ENCODE measurements around the gene CD3D. TPM values are rescaled to one million over a fixed set of nuclear protein-coding genes. Genes with fewer than 3 reads are reported as not detected.
"Not testable (repeated sequence)": the region's sequence is repeated elsewhere in the genome, so short reads cannot be mapped to it uniquely, and the experiment has no call there.

CD3D gene
- total RNA-seq, 2 donors from 2014 or later: 313 to 354 TPM

DNA sequence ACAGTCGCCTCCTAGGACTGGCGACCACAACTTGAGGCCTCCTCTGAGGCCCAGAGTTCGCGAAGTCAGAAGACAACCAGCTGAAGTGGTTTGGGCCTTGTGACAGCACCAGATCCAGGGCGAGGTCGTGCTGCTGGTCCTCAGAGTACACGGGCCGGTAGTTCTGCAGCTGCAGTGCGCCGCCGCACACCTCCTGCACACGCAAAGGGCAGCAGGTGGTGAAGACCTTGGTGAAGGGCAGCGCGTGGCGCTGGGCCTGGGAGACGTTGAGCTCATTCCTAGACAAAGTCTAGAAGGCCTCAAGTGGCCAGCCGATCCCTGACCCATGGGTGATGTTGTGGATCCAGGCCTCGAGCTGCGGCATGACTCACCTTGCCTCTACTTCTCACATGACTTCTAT is 19.8 kb downstream of the CD3D start:
- DNase-seq (no peak), ATAC-seq (no peak)
- no peaks in the 10 kb centered on the region for H3K9me3 ChIP-seq (ENCODE audit: control insufficient read depth, low read length, poor library complexity, severe bottlenecking)
- Mint-ChIP-seq H3K27ac (no peak overlapping the region), H3K4me3 (no peak overlapping the region), H3K4me1 (peaks cover 33% of the 10 kb centered on the region), H3K27me3 (no peaks in the 10 kb centered on the region), H3K36me3 (ENCODE audit: low read depth) (peaks cover 3% of the 10 kb centered on the region)

DNA sequence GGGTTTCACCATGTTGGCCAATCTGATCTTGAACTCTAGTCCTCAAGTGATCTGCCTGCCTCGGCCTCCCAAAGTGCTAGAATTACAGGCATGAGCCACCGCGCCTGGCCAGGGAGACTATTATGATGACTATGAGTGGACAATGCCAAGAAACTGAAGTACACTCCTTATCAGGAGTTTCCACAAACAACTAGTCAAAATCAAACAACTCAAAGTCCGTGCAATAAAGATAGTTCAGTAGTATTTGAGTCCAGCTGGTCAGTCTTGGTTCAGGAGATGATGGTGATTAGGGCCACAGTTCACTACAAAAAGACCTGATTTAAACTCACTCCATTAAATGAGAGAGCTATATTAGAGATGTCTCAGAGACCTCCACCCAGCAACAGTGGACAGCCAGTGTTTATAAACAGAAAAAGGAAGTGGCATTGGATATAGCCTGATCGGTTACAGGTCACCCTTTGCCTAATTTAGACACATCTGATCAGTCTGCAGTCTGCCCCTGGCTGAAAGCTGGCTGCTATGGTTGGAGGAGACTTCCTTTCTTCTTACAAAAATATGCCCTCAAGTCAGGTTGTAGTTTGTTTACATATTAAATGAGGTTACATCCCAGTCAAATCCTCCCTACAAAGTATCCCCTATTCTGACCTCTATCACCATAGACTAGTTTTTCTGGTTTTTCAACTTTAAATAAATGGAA is 21.0 kb downstream of the CD3D start:
- Mint-ChIP-seq H3K4me1 (peaks cover 42% of the 10 kb centered on the region), H3K36me3 (ENCODE audit: low read depth) (peaks cover 5% of the 10 kb centered on the region), H3K27me3 (no peaks in the 10 kb centered on the region), H3K27ac (peak overlapping the region; percentile 12), H3K4me3 (no peak overlapping the region)
- no peaks in the 10 kb centered on the region for H3K9me3 ChIP-seq (ENCODE audit: control insufficient read depth, low read length, poor library complexity, severe bottlenecking)
- DNase-seq (no peak), ATAC-seq (no peak)

DNA sequence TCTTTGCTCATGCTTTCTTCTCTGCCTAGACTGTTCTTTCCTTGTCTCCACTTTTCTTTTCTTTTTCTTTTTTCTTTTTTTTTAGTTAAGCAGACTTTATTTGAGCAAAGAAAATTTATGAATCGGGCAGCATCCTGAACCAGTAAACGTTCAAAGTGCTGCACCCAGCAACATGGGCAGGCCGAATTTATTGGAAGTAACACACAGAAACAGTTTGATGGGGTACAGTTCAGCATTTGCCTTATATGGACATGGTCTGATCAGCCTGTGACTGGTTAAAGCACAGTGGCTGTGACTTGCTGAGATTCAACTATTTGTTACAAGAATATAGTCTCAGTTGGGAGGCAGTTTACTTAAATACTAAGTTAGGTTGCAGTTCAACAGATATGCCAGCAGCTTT is 22.0 kb downstream of the CD3D start:
- Mint-ChIP-seq H3K27ac (peak overlapping the region; percentile 0), H3K36me3 (ENCODE audit: low read depth) (peaks cover 6% of the 10 kb centered on the region), H3K4me1 (peaks cover 48% of the 10 kb centered on the region)

DNA sequence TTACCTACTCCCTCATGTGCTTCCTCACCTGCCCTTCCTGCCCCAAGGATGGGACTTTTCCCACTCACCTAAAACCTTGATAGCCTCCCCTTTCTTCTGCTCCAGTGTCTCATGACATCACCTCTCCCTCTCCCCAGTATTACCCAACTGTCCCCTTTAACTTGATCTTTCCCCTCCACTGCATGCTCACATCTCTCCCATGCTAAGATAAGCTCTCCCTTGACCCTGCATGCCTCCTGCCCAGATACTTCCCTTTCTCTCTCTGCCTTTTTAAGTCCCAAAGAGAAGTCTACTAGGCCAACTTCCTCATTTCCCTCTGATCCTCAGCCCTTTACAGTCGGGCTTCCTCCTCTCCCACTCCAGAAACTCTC is 23.2 kb downstream of the CD3D start:
- ATAC-seq (no peak), DNase-seq (no peak)
- H3K4me3 Mint-ChIP-seq: peak overlapping the region; percentile 19
- H3K9me3 ChIP-seq (ENCODE audit: control insufficient read depth, low read length, poor library complexity, severe bottlenecking): no peaks in the 10 kb centered on the region
- no peaks in the 10 kb centered on the region for H3K27me3 Mint-ChIP-seq
- peaks cover 7% of the 10 kb centered on the region for H3K36me3 Mint-ChIP-seq (ENCODE audit: low read depth)
- H3K27ac Mint-ChIP-seq: peak overlapping the region; percentile 0
- peaks cover 53% of the 10 kb centered on the region for H3K4me1 Mint-ChIP-seq

More for the DNA sequence above, 22.0 kb downstream of the CD3D start:
- Mint-ChIP-seq H3K27me3 (no peaks in the 10 kb centered on the region), H3K4me3 (no peak overlapping the region)
- no peaks in the 10 kb centered on the region for H3K9me3 ChIP-seq (ENCODE audit: control insufficient read depth, low read length, poor library complexity, severe bottlenecking)
- no peak for DNase-seq
- no peak for ATAC-seq

DNA sequence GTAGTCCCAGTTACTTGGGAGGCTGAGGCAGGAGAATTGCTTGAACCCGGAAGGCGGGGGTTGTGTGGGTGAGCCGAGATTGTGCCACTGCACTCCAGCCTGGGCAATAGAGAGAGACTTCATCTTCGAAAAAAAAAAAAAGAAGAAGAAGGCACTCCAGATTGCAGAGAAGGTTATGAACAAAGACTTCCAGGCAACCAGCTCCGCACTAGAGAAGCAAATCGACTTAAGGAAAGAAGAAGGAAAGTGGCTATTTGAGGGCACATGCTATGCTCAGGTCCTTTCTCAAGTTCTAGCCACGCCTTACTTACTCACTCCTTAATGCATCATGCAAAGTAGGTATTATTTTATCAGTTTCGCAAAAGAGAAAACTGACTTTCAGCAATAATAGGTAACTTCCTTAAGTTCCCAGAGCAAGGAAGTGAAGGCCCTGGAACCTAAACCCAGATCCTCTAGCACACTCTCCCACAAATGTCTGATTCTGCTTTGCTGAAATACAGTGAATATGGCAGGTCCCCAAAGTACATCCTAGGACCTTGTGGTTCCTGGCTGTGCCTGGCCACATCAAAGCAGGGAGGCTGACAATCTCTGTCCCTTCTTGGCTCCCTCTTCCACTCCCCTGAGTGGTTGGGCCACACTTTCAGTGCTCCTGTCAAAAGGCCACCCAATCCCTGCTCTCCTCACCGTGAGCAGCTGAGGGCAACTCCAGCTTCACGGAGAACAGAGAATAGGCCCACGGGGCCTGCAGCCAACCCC is 23.7 kb downstream of the CD3D start:
- no peak for DNase-seq
- H3K36me3 Mint-ChIP-seq (ENCODE audit: low read depth): peaks cover 7% of the 10 kb centered on the region
- no peak for ATAC-seq
- H3K4me3 Mint-ChIP-seq: peak overlapping the region; percentile 3
- peaks cover 58% of the 10 kb centered on the region for H3K4me1 Mint-ChIP-seq
- no peaks in the 10 kb centered on the region for H3K27me3 Mint-ChIP-seq
- no peaks in the 10 kb centered on the region for H3K9me3 ChIP-seq (ENCODE audit: control insufficient read depth, low read length, poor library complexity, severe bottlenecking)
- H3K27ac Mint-ChIP-seq: peak overlapping the region; percentile 0

DNA sequence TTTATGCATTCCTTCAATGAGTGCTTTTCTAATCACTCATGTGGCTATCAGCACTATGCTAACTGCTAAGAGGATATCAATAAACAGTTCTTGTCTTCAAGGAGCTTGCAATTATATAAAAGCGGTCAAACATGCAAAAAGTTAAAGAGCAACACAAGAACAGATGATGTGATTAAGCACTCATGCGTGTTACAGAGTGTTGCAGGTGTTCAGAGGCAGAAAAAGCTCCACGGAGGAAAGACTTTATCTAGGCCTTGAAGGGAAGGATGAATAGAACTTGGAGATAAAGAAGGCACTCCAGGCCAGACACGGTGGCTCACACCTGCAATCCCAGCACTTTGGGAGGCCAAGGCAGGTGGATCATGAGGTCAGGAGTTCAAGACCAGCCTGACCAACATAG is 24.4 kb downstream of the CD3D start:
- no peak for DNase-seq
- Mint-ChIP-seq H3K36me3 (ENCODE audit: low read depth) (peaks cover 7% of the 10 kb centered on the region), H3K27me3 (no peaks in the 10 kb centered on the region), H3K4me1 (peaks cover 60% of the 10 kb centered on the region), H3K4me3 (no peak overlapping the region), H3K27ac (peak overlapping the region; percentile 0)
- no peaks in the 10 kb centered on the region for H3K9me3 ChIP-seq (ENCODE audit: control insufficient read depth, low read length, poor library complexity, severe bottlenecking)
- ATAC-seq: no peak

DNA sequence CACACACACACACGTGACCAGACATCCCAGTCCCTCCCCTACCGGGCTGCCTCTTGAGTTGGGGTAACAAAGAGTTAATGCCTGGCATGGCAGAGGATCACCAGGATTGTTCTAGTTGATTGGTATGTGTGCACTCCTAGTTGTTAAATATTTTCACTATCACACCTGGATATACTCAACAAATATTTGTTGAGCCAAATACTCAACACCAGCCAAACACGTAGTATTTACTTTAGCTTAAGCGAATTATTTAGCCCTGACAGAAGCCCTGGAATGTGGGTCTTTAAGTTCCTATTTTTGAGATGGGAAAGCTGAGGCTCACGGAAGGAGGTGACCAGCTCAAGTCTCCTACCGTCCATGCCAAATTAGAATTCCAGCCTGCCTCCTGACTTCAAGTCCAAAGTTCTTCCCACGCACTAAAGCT is 27.5 kb downstream of the CD3D start:
- Mint-ChIP-seq H3K4me3 (peak overlapping the region; percentile 91), H3K27me3 (no peaks in the 10 kb centered on the region), H3K36me3 (ENCODE audit: low read depth) (peaks cover 14% of the 10 kb centered on the region), H3K27ac (peak overlapping the region; percentile 95), H3K4me1 (peaks cover 66% of the 10 kb centered on the region)
- no peaks in the 10 kb centered on the region for H3K9me3 ChIP-seq (ENCODE audit: control insufficient read depth, low read length, poor library complexity, severe bottlenecking)
- DNase-seq (no peak), ATAC-seq (no peak)

DNA sequence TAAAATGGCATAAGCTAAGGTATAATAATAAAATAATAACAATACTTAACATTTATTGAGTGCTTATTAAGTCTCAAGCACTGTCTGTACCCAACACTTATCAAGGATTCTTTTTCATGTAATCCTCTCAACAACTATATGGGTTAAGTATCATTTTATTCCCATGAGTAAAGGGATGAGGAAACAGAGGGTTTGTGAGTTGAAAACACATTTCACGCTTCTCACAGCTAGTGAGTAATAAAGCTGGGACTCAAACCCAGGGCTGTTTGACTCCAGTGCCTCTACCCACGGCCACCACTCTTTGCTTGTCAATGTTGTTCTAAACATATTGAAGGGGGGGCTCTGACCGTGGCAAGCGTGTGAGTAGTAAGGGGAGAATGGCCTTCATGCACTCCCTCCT is 29.3 kb downstream of the CD3D start:
- Mint-ChIP-seq H3K36me3 (ENCODE audit: low read depth) (peaks cover 21% of the 10 kb centered on the region), H3K4me1 (peaks cover 68% of the 10 kb centered on the region), H3K4me3 (no peak overlapping the region), H3K27ac (peak overlapping the region; percentile 88), H3K27me3 (no peaks in the 10 kb centered on the region)
- no peak for DNase-seq
- ATAC-seq: no peak
- H3K9me3 ChIP-seq (ENCODE audit: control insufficient read depth, low read length, poor library complexity, severe bottlenecking): no peaks in the 10 kb centered on the region

DNA sequence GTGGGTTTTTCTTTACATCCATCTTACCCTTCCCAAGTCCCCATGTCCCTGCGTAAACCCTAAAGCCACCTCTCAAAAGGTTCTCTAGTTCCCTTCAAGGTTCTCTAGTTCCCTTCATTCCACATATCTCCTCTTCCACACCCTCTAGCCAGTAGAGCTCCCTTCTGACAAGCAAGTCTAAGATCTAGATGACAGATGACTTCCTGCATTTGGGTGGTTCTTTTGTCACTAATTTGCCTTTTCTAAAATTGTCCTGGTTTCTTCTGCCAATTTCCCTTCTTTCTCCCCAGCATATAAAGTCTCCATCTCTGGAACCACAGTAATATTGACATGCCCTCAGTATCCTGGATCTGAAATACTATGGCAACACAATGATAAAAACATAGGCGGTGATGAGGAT is 30.2 kb downstream of the CD3D start:
- peaks cover 21% of the 10 kb centered on the region for H3K36me3 Mint-ChIP-seq (ENCODE audit: low read depth)
- no peak overlapping the region for H3K4me3 Mint-ChIP-seq
- H3K27me3 Mint-ChIP-seq: no peaks in the 10 kb centered on the region
- H3K4me1 Mint-ChIP-seq: peaks cover 68% of the 10 kb centered on the region
- no peaks in the 10 kb centered on the region for H3K9me3 ChIP-seq (ENCODE audit: control insufficient read depth, low read length, poor library complexity, severe bottlenecking)
- DNase-seq (no peak), ATAC-seq (no peak)
- H3K27ac Mint-ChIP-seq: peak overlapping the region; percentile 88

DNA sequence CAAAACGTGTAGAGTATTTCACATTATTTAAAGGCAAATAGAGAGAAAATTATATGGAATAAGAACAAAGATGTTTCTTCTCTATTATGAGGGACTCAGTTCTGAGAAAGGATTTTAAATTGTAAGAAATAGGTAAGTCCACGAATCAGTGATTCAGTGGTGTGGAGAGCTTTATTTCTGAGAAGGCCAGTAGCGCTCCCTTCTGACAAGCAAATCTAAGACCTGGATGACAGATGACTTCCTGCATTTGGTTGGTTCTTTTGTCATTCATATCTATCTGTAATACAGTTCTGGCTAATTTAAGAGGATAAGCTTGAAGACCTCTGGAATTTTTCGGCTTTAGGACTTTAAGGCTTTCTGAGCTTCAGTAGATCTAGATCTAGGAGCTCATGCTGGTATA is 31.0 kb downstream of the CD3D start:
- Mint-ChIP-seq H3K27me3 (no peaks in the 10 kb centered on the region), H3K4me3 (no peak overlapping the region), H3K36me3 (ENCODE audit: low read depth) (peaks cover 19% of the 10 kb centered on the region), H3K27ac (peak overlapping the region; percentile 88), H3K4me1 (peaks cover 68% of the 10 kb centered on the region)
- DNase-seq: no peak
- no peak for ATAC-seq
- no peaks in the 10 kb centered on the region for H3K9me3 ChIP-seq (ENCODE audit: control insufficient read depth, low read length, poor library complexity, severe bottlenecking)

DNA sequence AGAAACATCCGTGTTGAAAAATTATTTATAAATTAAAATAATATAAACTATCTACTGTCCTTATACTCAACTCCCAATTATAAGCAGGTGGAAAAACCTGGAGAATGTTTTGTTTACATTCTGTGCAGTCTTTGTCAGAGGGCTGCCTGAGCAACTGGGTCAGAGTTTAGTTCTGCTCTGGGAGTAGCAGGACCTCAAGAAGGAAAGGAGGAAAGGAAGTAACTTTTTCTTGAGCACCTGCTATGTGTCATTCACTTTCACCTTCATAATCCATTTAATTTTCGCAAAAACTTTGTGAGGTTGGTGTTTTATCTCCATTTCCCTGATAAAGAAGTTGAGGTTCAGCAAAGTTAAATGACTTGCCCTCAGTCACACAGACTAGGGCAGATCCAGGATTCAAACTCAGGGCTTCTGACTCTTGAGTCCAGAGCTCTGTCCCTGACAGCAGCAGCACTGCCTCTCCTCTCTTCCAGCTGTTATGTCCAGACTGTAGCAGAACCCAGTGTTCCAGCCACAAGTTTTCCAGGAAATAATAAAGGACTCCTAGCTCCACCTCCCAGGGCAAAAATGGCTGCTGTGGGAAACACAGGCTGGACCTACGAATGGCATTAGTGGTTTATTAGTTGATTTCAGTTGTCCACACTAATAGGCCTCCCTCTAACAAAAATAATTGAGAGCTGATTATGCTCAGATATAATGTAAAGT is 31.6 kb downstream of the CD3D start:
- peak overlapping the region; percentile 39 for H3K4me3 Mint-ChIP-seq
- H3K27ac Mint-ChIP-seq: peak overlapping the region; percentile 88
- ATAC-seq (no peak), DNase-seq (no peak)
- H3K4me1 Mint-ChIP-seq: peaks cover 65% of the 10 kb centered on the region
- H3K27me3 Mint-ChIP-seq: no peaks in the 10 kb centered on the region
- H3K36me3 Mint-ChIP-seq (ENCODE audit: low read depth): peaks cover 20% of the 10 kb centered on the region
- H3K9me3 ChIP-seq (ENCODE audit: control insufficient read depth, low read length, poor library complexity, severe bottlenecking): no peaks in the 10 kb centered on the region

DNA sequence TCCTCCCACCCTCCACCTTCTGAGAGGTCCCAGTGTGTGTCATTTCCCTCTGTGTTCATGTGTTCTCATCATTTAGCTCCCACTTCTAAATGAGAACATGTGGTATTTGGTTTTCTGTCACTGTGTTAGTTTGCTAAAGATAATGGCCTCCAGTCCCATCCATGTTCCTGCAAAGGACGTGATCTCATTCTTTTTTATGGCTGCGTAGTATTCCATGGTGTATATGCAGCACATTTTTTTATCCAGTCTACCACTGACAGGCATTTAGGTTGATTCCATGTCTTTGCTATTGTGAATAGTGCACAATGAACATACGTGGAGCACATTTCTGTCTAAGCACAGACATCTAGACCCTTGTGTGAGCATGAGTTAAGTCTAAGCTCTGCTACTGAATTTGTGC is 32.2 kb downstream of the CD3D start:
- no peaks in the 10 kb centered on the region for H3K9me3 ChIP-seq (ENCODE audit: control insufficient read depth, low read length, poor library complexity, severe bottlenecking)
- Mint-ChIP-seq H3K4me3 (peak overlapping the region; percentile 71), H3K27ac (peak overlapping the region; percentile 88), H3K4me1 (peaks cover 62% of the 10 kb centered on the region), H3K36me3 (ENCODE audit: low read depth) (peaks cover 17% of the 10 kb centered on the region), H3K27me3 (no peaks in the 10 kb centered on the region)
- ATAC-seq (no peak), DNase-seq (no peak)

DNA sequence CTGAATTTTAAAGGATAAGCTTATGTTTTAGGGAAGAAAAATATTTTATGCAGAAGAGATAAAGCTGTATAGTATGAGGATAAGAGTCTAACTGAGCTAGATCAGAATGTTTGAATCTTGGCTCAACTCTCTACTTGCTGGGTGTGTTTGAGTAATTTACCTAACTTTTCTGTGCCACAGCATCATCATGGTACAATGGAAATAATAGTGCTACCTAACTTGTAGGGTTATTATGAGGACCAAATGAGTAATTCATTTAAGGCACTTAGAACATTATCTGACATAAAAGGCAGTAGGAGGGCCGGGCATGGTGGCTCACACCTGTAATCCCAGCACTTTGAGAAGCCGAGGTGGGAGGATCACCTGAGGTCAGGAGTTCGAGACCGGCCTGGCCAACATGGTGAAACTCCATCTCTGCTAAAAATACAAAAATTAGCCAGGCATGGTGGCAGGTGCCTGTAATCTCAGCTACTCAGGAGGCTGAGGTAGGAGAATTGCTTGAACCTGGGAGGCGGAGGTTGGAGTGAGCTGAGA is 33.4 kb downstream of the CD3D start:
- H3K4me1 Mint-ChIP-seq: peaks cover 63% of the 10 kb centered on the region

More for the DNA sequence above, 33.4 kb downstream of the CD3D start:
- Mint-ChIP-seq H3K4me3 (peak overlapping the region; percentile 64), H3K36me3 (ENCODE audit: low read depth) (peaks cover 21% of the 10 kb centered on the region), H3K27ac (peak overlapping the region; percentile 100)
- not testable (repeated sequence) for H3K27me3 Mint-ChIP-seq; DNase-seq; ATAC-seq; H3K9me3 ChIP-seq (ENCODE audit: control insufficient read depth, low read length, poor library complexity, severe bottlenecking)
